ENCODE measurements around the gene OGDH.

DNA sequence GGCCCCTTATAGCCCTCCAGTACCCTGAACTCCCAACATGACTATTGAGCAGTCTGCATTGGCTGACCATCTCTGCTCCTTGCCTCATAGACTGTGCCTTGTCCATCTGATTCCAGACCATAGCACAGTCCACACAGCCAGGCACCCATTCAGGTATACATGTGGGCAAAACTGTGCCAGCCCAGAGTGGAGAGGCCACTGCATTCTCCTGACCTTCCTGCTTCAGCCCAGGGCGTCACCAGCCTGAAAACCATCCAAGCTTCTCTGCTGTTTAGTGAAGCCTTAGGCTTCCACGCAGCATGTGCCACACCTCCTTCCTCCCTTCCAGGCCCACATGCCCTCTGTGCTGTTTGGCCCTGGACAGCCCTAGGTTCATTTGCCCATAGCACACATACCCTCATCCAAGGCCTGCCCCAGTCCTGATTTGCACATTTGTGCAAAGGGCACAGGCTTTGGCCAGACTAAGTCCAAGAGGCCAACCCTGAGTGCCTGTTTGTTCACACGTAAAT lies 43.2 kb upstream of the OGDH start:
- TF ChIP-seq, protein P1, sequence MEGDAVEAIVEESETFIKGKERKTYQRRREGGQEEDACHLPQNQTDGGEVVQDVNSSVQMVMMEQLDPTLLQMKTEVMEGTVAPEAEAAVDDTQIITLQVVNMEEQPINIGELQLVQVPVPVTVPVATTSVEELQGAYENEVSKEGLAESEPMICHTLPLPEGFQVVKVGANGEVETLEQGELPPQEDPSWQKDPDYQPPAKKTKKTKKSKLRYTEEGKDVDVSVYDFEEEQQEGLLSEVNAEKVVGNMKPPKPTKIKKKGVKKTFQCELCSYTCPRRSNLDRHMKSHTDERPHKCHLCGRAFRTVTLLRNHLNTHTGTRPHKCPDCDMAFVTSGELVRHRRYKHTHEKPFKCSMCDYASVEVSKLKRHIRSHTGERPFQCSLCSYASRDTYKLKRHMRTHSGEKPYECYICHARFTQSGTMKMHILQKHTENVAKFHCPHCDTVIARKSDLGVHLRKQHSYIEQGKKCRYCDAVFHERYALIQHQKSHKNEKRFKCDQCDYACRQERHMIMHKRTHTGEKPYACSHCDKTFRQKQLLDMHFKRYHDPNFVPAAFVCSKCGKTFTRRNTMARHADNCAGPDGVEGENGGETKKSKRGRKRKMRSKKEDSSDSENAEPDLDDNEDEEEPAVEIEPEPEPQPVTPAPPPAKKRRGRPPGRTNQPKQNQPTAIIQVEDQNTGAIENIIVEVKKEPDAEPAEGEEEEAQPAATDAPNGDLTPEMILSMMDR (IDR thresholded peaks at IDR 0.05; ENCODE audit: insufficient read depth, low read depth, low read length), result no peak
- TF ChIP-seq EZH2 (IDR thresholded peaks at IDR 0.05; ENCODE audit: insufficient read depth, low read length), result no peak
